GM21381 (cell line): ENCODE data around the gene CD63.

ENCODE experiments used
- ATAC-seq: cut with Tn5 transposase; IDR thresholded peaks from one replicate; pipeline ENCODE4 v1.9.1; 2021; ENCODE audit warnings: mild to moderate bottlenecking, moderate library complexity; ENCODE audit not compliant: unreplicated experiment

CD63 gene

DNA sequence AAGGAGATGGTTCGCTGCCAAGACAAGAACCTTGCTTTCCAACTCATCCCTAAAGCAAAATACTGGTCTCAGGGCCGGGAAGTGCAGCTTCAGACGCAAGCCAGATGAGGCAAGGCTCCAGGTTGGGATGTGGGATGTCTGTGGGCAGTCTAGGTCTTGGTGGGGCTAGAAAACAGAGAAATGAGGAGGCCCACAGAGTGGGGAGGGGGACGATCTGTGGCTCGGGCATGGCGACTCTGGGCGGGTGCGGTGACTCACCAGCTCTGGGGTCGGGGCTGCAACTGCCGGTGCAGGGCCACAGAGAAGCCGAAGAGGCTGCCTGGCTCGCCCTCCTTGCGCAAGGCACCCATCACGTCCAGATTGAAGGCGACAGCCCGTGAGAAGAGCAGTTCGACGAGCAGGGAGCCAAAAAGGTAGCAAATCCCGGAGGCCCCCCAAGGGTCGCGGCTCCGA is 21.6 kb downstream of the CD63 start:
- no peak for ATAC-seq

DNA sequence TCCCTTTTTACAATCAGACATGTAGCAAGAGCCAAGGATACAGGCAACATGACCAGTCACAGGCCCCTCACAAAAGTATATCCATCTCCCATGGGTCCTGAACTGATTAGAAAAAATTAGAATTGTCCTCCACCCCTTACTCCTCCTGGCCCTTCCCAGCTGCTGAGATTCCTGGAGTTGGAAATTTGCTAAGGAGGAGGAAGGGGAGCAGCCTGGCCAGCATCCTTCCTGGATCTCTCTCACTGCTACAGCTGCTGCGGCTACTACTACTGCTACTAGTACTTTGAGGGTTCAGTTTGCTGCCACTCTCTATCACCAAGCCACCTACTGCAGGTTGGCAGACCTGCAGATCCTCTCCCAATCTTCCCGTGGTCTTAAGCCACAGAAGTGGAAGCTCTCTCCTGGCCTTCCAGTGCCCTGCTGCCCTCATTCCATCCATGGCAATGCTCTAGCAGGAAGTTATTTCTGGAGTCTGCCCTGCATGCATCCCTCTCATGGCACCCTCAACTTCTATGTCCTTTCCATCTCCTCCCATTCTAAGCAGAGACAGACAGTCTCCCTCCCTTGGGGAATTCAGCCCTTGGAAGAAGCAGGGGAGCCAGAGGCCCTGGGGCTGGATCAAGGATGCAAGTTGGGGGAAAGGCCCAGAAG is 22.1 kb downstream of the CD63 start:
- no peak for ATAC-seq

DNA sequence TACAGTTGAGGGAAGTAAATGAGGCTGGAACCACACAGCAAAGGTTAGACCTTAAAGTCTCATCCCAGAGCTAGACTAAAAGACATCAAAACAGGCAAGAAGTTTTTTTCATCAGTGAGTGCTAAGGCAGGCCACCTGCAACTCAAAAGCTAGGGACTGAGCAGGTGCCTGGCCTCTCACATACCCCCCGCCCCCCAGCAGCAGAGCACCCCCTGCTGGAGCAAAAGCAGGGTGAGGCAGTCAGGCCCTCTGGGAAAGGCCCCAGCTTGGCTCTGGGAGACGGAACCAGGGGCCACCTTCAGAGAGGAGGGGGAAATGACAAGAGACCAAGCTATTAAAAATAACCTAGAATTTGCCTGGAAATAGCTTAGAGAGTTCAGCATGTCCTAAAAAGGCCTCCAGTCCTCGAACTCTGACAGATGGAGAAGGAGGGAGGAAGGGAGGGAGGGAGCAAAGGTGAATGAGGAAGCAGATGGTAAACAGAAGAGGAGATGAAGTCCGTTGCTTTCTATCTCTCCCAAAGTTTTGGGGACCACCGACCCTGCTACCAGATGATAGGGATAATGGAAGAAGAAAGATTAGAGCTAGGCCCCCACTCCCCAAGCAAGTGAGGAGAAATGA is 22.9 kb downstream of the CD63 start:
- ATAC-seq, result no peak

DNA sequence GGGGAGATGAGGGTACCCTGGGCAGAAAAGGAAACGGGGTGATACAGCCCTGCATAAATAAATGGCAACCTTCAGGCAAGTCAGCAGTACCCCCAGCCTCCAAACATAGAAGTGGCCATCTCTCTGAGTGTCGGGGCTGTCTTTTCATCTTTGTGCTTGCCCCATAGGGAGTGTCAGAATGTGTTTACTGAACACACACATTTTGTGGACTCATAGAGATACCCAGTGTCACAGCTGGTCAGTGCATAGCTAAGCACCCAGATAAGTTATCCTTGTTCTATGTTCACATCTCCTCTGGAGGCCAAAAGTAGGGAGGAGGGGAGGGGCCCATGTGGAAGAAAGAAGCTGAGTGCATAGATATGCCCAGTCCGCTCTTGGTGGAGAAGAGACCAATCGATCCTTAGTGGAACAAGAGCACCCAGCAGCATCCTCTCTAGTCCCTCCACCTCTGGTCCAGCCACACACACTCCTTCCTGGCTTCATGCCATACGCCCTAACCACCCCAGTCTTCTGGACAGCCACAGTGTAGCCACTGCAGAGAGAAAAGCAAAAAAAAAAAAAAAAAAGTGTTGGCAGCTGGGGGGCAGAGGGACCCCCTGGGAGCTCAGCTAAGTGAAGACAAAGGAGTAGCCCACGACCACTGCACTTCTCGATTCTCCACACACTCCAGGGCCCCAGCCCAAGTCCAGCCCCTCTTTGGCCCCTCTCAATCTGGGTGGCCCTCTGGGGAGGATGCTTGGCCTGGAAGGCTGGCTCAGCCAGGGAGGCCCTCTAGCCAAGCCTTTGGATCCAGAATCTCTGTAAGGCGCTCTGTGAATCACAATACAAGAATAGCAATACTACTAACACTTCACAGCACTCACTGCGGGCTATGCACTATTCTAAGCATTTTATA is 23.7 kb downstream of the CD63 start:
- no peak for ATAC-seq

DNA sequence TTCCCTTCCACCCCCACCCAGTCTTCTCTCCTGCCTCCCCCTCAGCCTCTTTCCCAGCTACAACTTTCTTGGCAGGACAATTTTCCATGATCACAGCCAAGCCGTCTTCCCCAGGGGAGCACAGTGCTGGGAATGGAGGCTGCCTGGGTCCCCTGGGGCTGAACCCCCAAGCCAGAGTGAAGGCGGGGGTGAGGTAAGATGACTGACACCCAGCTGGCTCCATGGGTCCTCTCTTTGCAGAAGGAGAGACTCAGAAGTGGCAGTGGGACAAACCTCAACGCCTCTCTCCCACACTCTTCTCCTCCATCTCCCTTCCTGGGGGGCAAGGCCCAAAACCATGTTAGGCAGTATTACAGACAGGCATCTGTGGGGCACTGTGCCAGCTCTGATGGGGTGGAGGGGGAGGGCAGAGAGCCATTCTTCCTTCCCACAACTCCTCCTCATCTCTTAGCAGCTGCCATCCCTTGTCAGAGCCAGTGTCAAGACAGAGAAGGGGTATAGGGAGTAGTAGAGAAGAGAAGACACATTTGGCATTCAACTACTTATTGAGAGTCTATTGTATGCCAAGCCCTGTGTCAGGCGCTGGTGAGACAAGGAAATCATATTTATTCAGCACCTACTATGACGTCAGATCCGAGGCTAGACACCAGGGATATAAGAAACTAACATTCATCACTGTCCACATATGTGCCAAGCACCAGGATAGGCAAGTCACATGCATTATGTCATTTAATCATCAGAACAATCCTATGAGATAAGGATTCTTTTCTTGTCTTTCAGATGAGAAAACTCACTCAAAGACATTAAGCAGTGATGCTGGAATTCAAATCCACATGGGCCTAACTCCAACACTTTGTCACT is 24.7 kb downstream of the CD63 start:
- no peak for ATAC-seq

DNA sequence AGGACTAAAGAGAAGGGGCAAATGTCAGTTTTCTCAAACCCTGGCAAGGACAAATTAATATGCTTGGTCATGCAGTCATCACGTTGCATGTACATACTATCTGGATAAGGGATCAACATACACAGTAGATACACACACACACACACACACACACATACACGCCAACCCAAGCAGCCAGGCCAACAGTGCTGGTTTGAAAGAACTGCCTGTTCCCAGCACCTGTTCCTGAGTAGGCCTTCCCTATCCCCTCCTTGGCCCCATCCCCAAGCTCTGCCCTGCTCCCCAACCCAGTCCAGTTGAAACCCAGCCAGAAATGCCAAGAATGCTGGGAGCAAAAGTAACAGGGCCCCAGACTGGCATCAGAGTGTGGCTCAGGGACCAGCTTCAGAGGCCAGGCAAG is 25.5 kb downstream of the CD63 start:
- no peak for ATAC-seq

DNA sequence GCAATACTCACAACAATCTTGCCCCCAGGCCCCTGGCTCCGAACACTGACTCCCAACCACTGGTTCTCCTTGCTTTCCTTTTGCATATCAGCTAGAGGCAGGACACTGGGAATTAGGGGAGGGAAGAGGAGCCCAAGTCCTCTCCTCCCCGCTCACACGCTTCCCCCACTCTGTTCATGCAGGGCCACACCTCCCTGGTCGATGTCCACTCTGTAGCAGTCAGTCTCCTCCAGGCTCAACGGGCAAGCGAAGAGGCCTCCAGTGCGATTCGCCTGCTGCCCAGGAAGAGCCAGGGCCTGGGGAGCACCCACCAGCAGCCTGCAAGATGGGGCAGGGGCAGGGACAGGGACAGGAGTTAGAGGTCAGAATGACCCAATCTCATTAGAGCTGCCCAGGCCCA is 25.9 kb downstream of the CD63 start:
- ATAC-seq, result no peak

DNA sequence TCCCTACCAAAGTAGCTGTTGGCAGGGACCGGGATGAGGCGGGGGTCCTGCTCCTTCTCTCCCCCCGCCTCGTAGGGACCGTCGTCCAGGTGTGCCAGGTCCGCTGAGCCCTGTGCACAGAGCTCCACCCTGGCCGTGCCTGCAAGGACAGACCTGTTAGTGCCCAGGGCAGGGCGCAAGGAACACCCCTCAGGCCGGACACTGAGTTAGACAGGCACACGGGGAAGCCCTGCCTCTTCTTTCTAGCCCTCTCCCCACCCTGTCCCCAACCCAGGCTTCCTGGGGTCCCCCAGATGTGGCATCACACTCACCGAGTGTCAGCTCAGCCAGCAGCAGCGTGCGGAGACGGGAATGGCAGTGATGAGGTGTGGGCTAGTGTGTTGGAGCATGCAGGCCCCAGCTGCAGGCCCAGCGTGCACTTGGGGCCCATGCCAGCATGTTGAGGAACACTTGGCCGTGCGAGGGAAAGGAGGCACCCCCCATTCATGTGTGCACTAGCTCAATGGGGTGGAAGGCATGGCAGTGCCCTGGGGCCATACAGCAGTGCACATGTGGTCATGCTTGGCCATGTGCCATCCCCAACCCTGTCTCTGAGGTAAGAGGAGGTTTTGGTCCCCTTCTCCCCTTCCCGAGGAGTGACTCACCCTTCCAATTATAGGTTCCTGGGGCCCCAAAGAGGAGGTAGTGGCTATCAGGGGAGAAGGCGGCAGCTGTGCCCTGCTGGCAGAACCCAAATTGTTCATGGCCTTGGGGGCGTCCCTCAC is 28.4 kb downstream of the CD63 start:
- ATAC-seq, result no peak

DNA sequence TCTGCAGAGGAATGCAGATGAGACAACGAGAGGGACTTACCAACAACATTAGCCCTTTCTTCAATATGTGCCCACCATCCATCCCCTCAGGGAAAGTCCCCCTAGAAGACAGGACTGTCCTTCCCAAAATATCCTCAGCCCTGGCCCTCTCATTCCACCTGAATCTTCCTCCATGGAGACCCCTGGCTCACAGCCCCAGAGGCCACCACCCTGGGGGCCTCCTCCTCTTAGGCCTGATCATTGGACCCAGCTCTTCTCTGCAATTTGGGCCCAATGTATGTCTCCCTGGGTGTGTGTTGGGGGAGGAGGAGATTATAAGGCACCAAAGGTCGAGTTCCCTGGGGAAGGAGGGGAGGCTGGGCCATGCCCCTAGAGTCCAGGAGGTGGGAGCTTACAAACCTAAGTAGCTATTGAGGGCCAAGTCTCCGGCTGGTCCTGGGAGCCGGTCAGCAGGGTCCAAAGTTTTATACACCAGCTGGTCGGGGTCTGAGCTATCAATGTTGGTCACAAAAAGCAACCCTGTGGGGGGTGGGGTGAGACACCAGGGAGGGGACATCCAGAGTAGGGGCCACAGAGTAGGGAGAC is 29.2 kb downstream of the CD63 start:
- no peak for ATAC-seq

DNA sequence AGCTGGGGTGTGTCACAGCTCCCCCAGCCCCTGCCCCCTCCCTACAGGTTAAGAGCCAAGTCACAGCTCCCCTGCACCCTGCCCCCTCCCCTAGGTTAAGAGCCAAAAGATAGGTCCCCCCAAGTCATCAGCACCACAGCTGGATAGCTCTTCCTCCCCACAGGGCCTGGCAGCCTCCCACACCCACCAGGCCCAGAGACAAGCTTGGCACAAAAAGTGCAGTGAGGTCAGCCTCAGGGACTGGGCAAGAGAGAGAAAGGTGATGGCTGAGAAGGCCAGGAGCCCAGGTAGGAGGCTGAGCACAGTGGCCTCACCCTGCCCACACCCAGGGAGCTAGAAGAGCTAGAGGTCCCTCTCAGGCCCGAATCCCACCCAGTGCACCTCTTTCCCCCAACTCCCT is 29.8 kb downstream of the CD63 start:
- ATAC-seq, result no peak

DNA sequence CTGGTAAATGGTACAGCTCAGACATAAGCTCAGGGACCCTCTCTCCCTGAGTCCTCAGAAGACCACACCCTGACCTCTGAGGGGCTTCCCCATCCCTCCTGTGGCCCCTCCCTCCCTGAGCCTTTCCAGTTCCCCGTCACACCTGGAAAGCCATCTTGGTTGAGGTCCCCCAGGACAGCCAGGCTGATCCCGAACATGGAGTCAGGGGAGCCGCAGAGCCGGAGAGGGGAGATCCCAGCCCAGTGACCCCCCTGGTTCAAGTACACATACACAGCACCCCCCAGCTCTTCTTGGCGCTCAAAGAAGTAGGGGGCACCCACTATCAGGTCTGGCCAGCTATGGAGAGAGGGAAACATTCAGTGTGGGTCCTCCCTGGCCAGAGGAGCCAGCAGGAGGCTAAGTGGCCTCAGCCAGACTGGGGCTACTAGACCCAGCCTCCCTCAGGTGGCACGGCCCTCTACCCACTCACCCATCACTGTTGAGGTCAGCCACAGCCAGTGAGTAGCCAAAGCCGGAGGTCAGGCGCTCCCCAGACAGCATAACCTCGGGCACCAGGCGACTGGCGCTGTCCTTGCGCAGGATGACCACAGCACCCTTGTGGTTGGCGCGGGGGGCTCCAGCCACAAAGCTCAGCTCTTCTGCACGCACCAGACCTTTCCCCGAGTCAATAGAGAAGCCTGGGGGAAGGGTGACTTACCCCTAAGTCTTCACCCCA is 30.4 kb downstream of the CD63 start:
- no peak for ATAC-seq

DNA sequence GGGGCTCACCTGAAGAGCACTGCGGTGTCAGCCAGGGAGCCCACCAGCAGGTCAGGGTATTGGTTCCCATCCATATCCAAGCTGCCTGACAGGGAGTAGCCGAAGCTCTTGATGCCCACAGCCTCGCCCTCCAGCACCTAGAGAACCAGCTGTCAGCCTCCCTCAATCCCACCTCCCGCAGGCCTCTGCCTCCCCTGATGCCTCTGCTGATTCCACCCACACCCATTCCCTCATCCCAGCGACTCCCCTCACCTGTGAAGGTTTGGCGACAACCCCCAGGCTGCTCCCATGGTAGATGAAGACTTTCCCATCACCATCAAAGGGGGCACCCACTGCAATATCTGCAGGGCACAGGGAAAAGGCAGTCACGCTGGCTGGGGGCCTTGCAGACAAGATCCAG is 31.1 kb downstream of the CD63 start:
- no peak for ATAC-seq

DNA sequence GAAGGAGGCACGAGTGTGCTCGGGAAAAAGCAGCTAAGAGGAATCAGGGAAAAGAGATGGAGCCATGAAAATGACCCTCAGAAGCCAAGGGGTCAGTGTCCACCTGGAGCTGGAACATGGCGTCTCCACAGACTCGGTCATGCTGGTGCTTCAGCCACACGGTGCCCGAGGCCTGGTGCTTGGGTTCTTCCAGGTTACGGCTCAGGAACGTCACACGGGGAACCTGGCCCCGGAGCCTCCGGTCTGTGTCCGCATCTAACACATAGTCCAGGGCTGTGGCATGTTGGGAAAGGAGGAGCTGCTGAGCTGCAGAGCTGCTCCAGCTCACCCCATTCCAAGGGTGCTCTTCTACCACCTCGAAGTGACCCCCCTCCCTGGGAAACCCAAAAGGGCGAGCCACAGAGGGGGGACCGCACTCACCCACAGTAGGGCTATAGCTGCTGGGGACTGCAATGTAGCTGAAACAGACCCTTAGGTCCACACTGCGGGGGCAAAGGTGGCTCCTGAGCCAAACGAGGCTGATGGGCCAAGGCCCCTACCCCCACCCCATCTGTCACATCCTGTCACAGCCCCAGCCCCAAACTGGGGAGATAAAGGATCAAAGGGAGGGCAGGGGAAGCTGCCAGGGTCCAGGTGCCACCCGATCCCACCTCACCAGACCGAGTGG is 31.9 kb downstream of the CD63 start:
- no peak for ATAC-seq

DNA sequence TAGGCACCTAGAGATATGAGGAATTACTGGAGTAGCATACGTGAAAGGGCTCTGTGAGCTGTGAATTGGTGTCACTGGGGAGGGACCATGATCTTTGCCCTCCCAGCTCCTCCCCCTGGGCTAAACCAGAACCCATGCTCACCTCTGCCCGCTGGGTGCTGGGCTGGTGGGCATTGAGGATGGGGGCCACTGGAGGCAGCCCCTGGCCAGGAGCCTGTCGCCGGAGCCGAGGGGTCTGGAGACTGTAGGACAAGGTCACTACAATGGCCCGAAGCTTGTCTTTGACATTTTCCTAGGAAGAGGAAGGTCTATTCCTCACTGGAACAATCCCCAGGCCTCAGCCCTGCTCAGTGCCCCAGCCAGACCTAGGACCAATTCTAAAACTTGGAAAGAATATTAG is 32.7 kb downstream of the CD63 start:
- no peak for ATAC-seq

DNA sequence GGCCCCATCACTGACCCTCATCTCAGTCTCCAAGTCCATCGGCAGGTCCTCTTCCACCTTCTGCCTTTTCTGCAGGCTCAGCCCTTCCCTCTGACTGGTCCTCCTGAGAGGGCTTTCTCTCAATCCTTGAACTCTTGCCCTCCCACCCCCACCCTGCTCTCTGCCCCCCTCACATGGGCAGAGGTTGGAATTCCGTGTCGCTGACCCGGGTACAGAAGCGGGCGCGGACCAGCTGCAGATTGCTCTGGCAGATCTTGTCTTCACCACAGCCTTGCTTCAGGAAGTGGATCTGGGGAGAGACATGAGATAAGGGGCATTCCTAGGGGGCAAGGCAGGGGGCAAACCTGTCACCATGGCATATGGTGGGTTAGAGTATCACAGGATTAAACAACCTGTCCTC is 33.5 kb downstream of the CD63 start:
- ATAC-seq, result no peak

DNA sequence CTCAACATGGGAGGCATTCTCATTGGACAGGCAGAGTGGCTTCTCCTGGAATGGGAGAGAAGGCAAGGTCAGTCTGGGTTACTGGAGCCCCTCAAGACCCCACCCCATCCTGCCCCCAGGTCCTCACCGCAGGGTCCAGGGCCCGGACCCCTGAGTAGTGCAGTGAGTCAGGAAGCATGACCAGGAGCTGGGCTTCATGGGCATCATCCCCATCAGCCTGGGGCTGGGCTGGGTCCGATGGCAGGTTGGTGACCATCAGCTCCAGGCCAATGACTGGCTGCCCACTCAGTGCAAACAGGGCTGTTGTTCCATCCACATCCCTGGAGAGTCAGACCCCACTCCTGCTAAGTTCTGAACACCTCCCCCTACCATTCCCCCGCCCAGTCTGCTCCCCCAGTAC is 34.2 kb downstream of the CD63 start:
- no peak for ATAC-seq

DNA sequence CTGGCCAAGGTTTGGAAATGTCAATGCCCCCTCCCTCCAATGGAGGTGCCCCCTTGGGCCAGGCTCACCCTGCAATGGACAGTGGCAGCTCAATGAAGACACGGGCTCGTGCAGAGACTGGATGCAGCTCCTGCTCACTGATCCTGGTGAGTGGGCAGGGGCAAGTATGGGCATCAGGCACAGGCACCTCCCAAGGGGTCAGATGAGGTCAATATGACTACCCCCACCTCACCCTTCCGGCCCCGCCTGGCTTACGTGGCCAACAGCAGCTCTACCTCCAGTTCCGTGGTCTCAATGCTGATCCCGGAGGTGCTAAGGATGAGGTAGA is 34.7 kb downstream of the CD63 start:
- ATAC-seq, result no peak

DNA sequence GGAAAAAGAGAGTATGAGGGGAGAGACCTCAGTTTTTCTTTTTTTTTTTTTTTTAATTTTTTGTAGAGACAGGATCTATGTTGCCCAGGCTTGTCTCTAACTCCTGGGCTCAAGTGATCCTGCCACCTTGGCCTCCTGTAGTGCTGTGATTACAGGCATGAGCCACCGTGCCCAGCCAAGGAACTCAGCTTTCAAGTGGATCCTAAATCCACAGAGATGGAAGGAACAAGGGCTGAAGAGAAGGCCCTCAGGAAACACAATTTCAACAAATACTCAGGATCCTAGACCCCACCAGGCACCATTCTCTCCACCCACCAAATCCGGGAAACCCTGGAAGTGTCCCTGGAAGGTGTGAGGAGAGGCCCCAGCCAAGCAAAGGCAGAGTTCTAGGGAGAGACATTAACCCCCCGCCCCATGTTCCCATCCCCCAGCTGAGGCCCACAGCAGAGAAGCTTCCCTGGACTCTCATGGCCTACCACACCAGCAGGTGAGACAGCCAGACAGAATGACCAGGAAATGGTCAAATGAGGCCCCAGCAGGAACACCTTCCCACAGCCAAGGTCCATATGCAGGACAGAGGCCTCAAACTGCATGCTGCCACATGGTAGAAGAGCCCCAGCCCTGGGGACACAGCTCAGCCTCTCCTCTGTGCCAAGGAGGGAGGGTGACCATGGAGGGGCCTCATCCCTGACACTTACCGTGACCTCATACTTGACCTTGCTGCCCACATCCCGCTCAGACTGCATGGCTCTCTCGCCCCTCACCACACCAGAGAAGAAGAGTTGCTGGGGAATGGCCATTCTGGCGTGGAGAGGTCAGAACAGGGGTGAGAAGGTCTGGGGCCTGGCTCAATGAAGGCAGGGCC is 35.3 kb downstream of the CD63 start:
- no peak for ATAC-seq
